ENCODE results near the gene C3orf62. TPM values are rescaled to one million over a fixed set of nuclear protein-coding genes. Genes with fewer than 3 reads are reported as not detected.
A peak's percentile ranks its signal among the peaks of the same experiment; 100 is the strongest.

C3orf62 gene
- 1.5 TPM for polyA plus RNA-seq

DNA sequence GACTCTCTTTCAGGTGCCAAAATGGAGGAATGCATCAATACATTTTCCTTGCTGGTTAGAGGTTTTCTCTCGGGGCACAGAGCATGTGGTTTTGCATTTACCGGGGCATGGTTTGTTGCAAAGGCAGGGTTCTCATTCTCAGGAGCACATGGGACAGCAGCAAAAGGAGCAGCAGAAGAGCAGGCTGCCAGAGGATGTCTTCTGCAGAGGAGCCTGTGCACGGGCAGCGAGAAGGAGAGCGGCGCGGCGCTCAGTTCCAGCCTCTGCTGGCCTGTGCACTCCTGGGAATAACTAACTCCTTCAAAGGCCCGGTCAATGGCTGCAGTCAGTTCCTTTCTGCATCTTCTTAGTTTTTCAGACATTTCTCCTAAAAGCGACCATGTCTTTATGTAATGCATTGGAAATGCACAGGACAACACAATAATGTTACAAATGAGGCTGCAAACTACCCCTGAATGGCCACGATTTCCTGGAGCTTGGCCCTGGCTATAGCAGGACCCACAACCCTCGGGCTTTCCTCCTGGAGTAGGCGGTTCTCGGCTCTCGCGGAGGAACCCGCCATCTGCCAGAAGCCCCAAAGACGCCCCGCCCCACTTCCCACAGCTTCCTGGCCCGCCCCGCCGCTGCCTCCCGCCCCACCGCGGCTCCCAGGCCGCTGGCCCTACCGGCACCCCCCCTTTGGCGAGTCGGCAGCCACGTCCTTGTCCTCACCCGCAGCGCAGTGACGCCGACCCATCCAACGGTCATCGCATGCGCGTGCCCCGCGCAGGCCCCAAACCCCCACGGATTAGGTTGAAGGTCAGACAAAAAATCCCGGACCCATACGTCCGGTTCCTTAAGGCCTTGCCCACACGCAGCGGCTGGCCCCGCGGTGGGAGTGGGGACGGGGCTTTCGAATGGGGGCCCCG, at the start of gene C3orf62:
Gene C3orf62 (minus strand): TSS at position 758 of the 908 bp plus-strand sequence. CDS start 360 bp downstream, at position 398.
- peaks cover 11 to 20% (median 15%) of the 10 kb centered on the region in 3 donors for H3K4me1 Mint-ChIP-seq
- peaks cover 13% of the 10 kb centered on the region for H3K36me3 Mint-ChIP-seq
- no peaks in the 10 kb centered on the region for H3K9me3 Mint-ChIP-seq
- no peaks in the 10 kb centered on the region for H3K27me3 Mint-ChIP-seq
- peak within 1 kb of the TSS; percentile 82 to 95 (median 88) for H3K4me3 Mint-ChIP-seq
- H3K27ac Mint-ChIP-seq: peak within 1 kb of the TSS; percentile 70 to 96 (median 92)

DNA sequence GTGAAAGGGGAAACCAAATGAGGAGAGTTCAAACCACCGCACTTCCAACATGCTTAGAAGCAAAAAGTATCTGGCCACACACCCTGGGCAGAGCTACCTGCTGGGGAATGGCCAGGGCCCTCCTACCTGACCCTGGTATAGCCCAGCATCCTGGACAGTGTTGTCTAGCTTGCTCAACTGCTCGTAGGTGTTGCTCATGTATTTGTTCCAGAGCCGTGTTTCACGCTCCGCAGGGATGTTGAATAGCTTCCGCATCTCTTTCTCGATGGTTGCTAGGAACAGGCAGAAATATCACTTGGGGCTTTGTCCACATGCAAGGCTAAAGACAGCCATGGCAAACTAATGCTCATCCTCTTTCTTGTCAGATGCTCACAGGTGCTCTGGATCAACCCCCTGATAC, 47.7 kb upstream of the C3orf62 start:
- Mint-ChIP-seq H3K27ac (no peak overlapping the region), H3K27me3 (no peaks in the 10 kb centered on the region), H3K4me1 (peaks cover 0 to 2% (median 0%) of the 10 kb centered on the region in 3 donors), H3K36me3 (peaks cover 3% of the 10 kb centered on the region), H3K4me3 (no peak overlapping the region), H3K9me3 (no peaks in the 10 kb centered on the region)

DNA sequence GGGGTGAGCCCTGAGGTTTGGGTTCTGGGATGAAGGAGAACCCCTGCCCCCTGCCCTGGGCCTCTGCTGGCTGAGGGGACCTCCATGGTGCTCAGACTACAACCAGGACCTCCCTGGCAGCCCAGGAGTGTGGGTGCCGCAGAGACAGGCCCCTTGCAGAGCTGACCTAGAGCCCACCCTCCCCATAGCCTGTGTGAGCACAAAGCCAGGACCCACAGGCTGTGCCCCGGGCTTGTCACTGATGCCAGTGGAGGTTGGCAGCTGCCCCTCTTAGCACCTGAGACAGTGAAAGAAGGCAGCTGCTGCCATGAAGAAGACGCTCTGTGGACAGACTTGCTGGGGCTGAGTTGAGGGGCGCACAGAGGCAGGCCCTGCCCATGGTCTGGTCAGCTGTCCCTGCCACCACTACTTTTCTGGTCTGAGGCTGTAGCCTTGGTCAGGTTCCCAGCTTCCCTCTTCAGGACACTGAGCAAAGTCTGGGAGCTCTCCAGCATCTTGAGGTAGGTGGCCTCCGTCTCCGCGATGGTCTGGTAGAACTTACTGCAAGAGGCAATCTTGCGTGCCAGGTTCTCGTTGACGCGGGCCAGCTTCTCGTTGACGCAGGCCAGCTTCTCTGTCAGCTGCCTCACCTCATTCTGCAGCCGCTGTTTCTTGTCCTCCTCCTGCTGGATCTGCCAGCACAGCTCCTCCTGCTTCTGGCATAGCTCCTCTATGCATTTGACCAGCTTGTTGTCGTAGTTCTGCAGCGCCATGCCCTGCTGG, 39.8 kb upstream of the C3orf62 start:
- Mint-ChIP-seq H3K36me3 (no peaks in the 10 kb centered on the region), H3K4me3 (no peak overlapping the region), H3K9me3 (no peaks in the 10 kb centered on the region), H3K27ac (no peak overlapping the region), H3K27me3 (no peaks in the 10 kb centered on the region), H3K4me1 (no peaks in the 10 kb centered on the region)

DNA sequence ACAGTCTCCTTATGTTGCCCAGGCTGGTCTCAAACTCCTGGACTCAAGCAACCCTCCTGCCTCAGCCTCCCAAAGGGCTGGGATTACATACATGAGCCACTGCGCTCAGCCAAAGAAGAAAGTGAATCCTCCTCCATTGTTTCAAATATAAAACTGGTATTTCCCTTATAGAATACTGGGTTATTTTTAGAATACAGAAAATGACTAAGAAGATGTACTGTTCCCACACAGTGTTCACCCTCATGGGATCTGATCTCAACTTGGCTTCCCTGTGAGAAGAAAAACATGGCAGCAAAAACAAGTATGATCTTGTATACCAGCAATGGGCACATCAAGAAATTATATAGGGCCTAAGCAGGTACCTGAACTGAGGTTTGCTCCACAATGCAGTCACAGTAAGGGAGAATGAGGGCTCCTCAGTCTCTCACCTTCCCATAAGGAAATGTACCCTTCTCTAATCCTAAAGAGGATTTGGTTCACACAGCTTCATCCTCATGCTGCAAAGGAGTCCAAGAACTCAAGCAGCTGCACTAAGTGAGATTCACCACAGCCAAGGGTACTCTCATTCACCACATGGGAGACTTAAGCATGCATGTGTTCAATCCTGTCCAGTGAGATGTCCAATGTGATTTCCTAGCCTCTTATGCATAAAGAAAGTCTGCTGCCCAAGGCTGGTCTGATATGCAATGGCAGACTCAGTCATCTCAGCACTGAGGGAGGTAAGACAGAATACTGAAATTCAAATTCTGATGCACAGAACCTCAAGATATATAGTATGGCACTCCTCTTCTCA, 37.1 kb upstream of the C3orf62 start:
- peaks cover 1% of the 10 kb centered on the region for H3K36me3 Mint-ChIP-seq

DNA sequence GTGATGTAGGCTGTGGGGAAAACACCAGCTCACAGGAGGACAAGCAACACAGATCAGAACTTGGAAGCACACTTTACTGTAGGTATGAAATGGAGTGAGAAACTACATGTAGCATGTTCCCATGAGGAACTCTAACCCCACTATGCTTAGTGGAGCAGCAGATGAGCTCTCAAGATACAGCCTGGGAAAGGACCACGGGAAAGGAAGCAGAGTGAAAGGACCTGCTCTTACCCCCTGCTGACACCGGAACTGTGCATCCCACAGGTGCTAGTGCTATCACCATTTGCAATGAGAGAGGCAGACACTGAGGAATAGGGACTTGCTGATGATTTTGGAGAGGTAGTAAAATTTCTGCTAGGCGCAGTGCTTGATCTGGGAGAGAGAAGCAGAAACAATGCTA, 34.3 kb upstream of the C3orf62 start:
- Mint-ChIP-seq H3K9me3 (no peaks in the 10 kb centered on the region), H3K4me3 (no peak overlapping the region), H3K27ac (peak overlapping the region in 1 of 3 donors; percentile 5), H3K4me1 (peaks cover 0 to 1% (median 0%) of the 10 kb centered on the region in 3 donors), H3K36me3 (peaks cover 3% of the 10 kb centered on the region), H3K27me3 (no peaks in the 10 kb centered on the region)

More for the DNA sequence above, 37.1 kb upstream of the C3orf62 start:
- H3K27ac Mint-ChIP-seq: no peak overlapping the region
- no peak overlapping the region for H3K4me3 Mint-ChIP-seq
- no peaks in the 10 kb centered on the region for H3K27me3 Mint-ChIP-seq
- no peaks in the 10 kb centered on the region for H3K9me3 Mint-ChIP-seq
- no peaks in the 10 kb centered on the region for H3K4me1 Mint-ChIP-seq

DNA sequence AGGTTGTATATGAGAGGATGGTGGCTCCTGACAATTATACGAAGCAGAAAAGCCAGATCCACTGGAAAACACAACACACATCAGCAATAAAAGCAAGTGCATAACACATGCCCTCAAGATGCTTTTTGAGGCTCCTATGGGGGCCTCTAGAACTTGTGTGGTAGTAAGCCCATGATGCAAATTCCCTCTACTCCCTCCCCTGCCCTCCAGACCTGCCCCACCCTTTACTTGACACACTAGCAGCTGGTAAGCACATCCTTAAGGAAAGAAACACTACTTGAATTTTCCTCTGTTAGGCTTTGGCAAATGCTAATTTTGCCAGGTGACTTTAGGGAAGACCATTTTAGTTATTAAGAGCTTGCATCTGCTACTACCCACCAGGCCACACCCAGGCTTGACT, 33.6 kb upstream of the C3orf62 start:
- Mint-ChIP-seq H3K27me3 (no peaks in the 10 kb centered on the region), H3K4me3 (no peak overlapping the region), H3K4me1 (peaks cover 0 to 1% (median 0%) of the 10 kb centered on the region in 3 donors), H3K9me3 (no peaks in the 10 kb centered on the region), H3K27ac (no peak overlapping the region), H3K36me3 (peaks cover 4% of the 10 kb centered on the region)

DNA sequence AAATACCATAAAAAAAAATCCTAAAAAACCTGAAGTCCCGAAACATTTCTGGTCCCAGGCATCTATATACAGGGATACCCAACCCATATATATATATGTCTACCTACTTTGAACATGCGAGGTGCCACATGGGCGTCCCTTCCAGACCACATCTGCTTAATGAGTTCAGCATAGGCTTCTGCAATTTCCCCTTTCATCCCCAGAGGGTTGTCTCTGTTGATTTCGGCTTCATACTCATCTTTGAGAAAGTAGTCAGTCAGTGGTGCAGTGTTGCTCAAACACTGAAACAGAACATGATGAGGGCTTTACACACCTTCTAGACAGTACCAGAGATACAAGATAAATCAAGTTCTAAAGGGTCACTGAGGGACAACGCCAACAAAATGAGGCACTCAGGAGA, 28.6 kb upstream of the C3orf62 start:
- H3K36me3 Mint-ChIP-seq: peaks cover 6% of the 10 kb centered on the region
- H3K27ac Mint-ChIP-seq: peak overlapping the region in 1 of 3 donors; percentile 50
- H3K4me1 Mint-ChIP-seq: peaks cover 0 to 1% (median 0%) of the 10 kb centered on the region in 3 donors

DNA sequence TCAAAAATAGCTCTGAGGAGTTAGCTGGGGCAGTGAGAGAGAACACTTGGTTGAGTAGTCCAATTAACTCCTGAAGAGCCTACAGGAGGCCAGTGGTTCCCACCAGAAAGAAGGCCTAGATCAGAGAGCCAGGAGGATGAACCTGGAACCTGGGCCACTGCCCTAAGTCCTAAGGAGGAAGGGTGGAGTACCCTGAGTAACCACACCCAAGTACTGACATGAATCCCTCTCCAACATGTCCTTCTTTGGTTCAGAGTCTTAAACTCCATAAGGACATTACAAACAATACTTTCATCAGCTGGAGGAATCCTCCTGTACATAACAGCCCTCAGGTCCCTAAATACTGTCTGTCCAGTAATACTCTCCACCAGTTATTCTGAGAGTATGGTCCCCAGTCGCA, 25.6 kb upstream of the C3orf62 start:
- Mint-ChIP-seq H3K9me3 (no peaks in the 10 kb centered on the region), H3K36me3 (peaks cover 4% of the 10 kb centered on the region), H3K4me3 (no peak overlapping the region), H3K27me3 (no peaks in the 10 kb centered on the region), H3K27ac (peak overlapping the region in 1 of 3 donors; percentile 48), H3K4me1 (no peaks in the 10 kb centered on the region)

More for the DNA sequence above, 28.6 kb upstream of the C3orf62 start:
- Mint-ChIP-seq H3K4me3 (no peak overlapping the region), H3K9me3 (no peaks in the 10 kb centered on the region), H3K27me3 (no peaks in the 10 kb centered on the region)

DNA sequence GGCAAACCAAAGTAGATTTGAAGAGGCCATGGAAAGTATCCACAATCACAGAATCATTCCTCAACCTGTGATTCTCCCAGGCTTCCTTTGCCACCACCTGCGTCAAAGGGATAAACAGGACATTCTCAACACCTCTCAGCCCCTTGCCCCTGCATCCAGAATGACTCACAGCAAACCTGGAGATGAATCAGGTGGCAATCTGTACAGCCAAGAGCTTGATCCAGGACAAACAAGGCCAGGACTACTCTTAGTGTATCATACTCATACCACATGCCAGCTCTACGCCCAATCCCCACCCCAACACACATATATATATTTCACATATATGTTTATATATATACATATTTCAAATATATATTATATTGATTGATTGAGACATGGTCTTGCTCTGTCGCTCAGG, 23.6 kb upstream of the C3orf62 start:
- Mint-ChIP-seq H3K27ac (peak overlapping the region in 1 of 3 donors; percentile 25), H3K27me3 (no peaks in the 10 kb centered on the region), H3K4me3 (no peak overlapping the region), H3K9me3 (no peaks in the 10 kb centered on the region), H3K36me3 (peaks cover 4% of the 10 kb centered on the region), H3K4me1 (no peaks in the 10 kb centered on the region)

DNA sequence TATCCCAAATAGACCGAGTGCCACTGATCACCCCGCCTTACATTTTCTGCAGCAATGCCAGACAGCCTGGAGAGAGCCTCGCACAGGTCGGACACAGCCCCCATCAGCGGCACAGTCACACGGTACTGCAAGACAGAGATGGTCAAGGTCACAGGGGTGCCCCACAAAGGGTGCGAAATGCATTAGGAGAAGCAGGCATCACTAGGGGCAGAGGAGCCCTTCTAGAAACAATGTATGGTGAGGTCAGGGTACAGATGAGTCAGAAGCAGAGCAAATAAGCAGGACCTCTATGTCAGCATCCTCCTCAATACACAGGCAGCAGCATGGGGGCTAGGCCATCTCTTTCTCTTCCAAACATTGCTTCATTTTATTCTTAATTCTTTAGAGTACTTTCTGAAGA, 21.5 kb upstream of the C3orf62 start:
- Mint-ChIP-seq H3K4me3 (no peak overlapping the region), H3K27me3 (no peaks in the 10 kb centered on the region), H3K27ac (no peak overlapping the region), H3K36me3 (peaks cover 3% of the 10 kb centered on the region), H3K4me1 (no peaks in the 10 kb centered on the region), H3K9me3 (no peaks in the 10 kb centered on the region)

DNA sequence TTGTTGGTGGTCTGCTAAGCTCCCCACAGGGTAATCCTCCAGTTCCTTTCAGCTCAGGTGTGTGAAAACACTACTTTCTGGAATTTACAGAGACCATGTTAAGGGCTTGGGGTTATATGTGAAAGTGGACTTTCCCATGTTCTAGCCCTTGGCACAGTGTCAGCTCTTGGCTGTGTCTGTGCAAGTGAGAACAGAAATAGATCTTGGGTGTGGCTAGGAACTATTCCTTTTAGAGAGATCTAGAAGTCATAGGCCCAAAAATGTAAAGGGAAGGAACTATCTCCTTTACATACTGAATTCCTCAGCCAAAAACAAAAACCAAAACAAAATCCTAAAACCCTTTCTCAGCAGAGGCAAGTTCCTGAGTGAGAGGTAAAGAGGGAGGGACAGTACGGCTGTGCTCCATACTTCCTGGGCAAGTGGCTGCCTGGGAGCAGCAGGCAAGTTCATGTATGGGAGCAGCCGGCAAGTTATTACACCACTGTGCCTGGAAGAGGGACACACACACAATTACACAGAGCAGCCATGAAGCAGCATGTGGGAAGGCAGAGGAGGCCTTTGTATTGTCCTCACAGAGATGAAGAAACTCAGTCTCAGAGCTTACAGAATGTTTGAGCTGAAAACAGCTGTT, 19.9 kb upstream of the C3orf62 start:
- H3K27me3 Mint-ChIP-seq: no peaks in the 10 kb centered on the region
- no peaks in the 10 kb centered on the region for H3K4me1 Mint-ChIP-seq
- no peak overlapping the region for H3K4me3 Mint-ChIP-seq
- H3K36me3 Mint-ChIP-seq: peaks cover 3% of the 10 kb centered on the region
- H3K27ac Mint-ChIP-seq: peak overlapping the region in 2 of 3 donors; percentile 1 to 86
- no peaks in the 10 kb centered on the region for H3K9me3 Mint-ChIP-seq

DNA sequence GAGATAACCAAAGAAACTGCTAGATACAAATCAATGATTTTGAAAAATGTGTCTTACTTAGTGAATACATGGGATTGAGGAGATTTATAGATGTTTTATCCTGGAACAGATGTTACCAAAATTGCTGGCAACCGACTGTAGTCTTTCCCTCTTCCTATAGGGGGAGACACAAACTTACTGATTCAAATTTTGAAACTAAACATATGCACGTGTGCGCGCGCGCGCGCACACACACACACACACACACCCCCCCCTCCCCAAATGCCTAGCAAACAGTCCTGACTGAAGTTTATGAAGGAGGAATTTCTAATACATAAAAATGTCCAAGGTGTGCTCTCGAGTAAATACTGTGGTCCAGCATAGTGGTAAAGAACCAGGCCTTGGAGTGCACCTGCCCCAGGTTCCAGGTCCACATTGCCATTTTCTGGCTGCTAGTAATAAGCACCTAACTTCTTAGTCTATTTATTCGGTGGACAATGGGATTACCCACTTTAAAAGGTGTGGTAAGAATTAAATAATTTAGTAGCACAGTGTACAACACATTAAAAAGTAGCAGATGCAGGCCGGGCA, 18.5 kb upstream of the C3orf62 start:
- Mint-ChIP-seq H3K27me3 (no peaks in the 10 kb centered on the region), H3K36me3 (peaks cover 3% of the 10 kb centered on the region), H3K27ac (peak overlapping the region in 2 of 3 donors; percentile 52 to 81), H3K9me3 (no peaks in the 10 kb centered on the region), H3K4me3 (no peak overlapping the region), H3K4me1 (no peaks in the 10 kb centered on the region)

DNA sequence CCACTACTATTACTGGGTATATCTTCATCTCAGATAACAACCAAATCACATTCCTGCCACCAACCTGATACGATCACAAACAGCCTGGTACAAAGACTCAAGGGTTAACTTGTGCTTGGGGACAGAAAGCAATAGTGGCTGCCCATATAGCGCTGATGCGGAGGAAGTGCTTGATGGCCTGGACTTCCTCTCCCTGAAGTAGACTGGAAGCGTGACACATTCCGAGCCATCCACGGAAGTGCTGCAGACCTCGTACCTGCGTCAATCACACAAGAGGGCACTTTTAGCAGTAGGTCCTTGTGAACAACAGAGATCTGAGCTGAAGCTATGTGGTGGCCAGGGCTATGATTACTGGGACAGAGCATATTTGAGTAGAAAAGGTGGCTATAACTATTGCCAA, 17.3 kb upstream of the C3orf62 start:
- Mint-ChIP-seq H3K27ac (no peak overlapping the region), H3K4me1 (no peaks in the 10 kb centered on the region), H3K9me3 (no peaks in the 10 kb centered on the region), H3K36me3 (peaks cover 5% of the 10 kb centered on the region), H3K4me3 (no peak overlapping the region), H3K27me3 (no peaks in the 10 kb centered on the region)

DNA sequence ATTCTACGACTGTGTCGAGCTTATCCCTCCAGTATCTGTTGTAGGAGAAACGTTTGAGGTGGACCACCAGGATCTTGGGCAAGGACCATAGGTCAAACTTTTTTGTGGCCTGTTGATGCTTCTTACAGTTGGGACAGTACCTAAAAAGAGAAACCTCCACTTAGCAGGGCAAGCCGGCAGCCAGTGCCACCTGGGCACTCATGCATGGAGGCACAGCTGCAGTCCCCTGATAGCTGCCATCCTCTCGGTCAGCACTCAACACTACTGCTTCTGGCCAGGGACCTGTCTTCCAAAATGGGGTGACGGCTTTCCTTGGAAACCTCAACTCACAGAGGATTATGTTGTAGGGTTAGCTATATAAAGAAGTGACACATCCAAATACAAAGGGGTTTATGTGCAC, 7.0 kb upstream of the C3orf62 start:
- Mint-ChIP-seq H3K4me1 (peaks cover 0 to 2% (median 0%) of the 10 kb centered on the region in 3 donors), H3K27ac (peak overlapping the region in 1 of 3 donors; percentile 33), H3K4me3 (no peak overlapping the region), H3K9me3 (no peaks in the 10 kb centered on the region), H3K27me3 (no peaks in the 10 kb centered on the region), H3K36me3 (peaks cover 18% of the 10 kb centered on the region)
